ENCODE data around the gene HSPG2. TPM values are rescaled to one million over a fixed set of nuclear protein-coding genes. Genes with fewer than 3 reads are reported as not detected.

The HSPG2 gene
- total RNA-seq, 2 experiments from 2014 or later: 1.6 to 4.7 TPM

- CTCF ChIA-PET (ENCODE audit: unreplicated experiment): no interaction called here
- H2AFZ ChIP-seq (ENCODE audit: low read length): no peak overlapping the region
Measured at GRCh38 chr1:21904704-21905520, 32.2 kb downstream of the HSPG2 start.

GRCh38 chr1:21904454-21904703 lies 32.7 kb downstream of the HSPG2 start:
- Histone ChIP-seq H3K4me3 (ENCODE audit: low read depth, low read length, poor library complexity, severe bottlenecking) (no peak overlapping the region), H3K79me2 (ENCODE audit: insufficient read depth, low read depth, low read length) (no peaks in the 10 kb centered on the region), H3K27ac (ENCODE audit: low read depth, low read length, poor library complexity, severe bottlenecking) (no peak overlapping the region), H3K9me2 (ENCODE audit: insufficient read depth, low read length) (no peaks in the 10 kb centered on the region), H3K4me2 (ENCODE audit: low read length) (no peak overlapping the region), H3K4me1 (ENCODE audit: insufficient read depth, low read length, poor library complexity, severe bottlenecking) (no peaks in the 10 kb centered on the region), H4K20me1 (ENCODE audit: insufficient read depth, low read length) (no peaks in the 10 kb centered on the region), H3K9me3 (ENCODE audit: low read length) (no peaks in the 10 kb centered on the region), H3K36me3 (ENCODE audit: insufficient read depth, low read length) (no peaks in the 10 kb centered on the region), H2AFZ (ENCODE audit: low read length) (no peak overlapping the region)
- BruUV-seq (replicated peaks): no TSS peak
- TF ChIP-seq CTCF (conservative IDR thresholded peaks at IDR 0.05; ENCODE audit: low read length): no peak
- intact Hi-C loops (cut with micrococcal nuclease; ENCODE audit: unreplicated experiment): no loop called here
- CTCF ChIA-PET (ENCODE audit: unreplicated experiment): no interaction called here
- POLR2A ChIA-PET: no interaction called here
- no peak for DNase-seq (ENCODE audit: low spot score)

More at GRCh38 chr1:21904704-21905520, 32.2 kb downstream of the HSPG2 start:
- POLR2A ChIA-PET: no interaction called here
- Histone ChIP-seq H3K27ac (ENCODE audit: low read depth, low read length, poor library complexity, severe bottlenecking) (no peak overlapping the region), H3K4me3 (ENCODE audit: low read depth, low read length, poor library complexity, severe bottlenecking) (no peak overlapping the region), H3K36me3 (ENCODE audit: insufficient read depth, low read length) (no peaks in the 10 kb centered on the region), H3K9me2 (ENCODE audit: insufficient read depth, low read length) (no peaks in the 10 kb centered on the region), H3K9me3 (ENCODE audit: low read length) (no peaks in the 10 kb centered on the region), H4K20me1 (ENCODE audit: insufficient read depth, low read length) (no peaks in the 10 kb centered on the region), H3K79me2 (ENCODE audit: insufficient read depth, low read depth, low read length) (no peaks in the 10 kb centered on the region), H3K4me2 (ENCODE audit: low read length) (no peak overlapping the region), H3K4me1 (ENCODE audit: insufficient read depth, low read length, poor library complexity, severe bottlenecking) (no peaks in the 10 kb centered on the region)
- no TSS peak for BruUV-seq (replicated peaks)
- intact Hi-C loops (cut with micrococcal nuclease; ENCODE audit: unreplicated experiment): no loop called here
- TF ChIP-seq EZH2phosphoT487 (IDR thresholded peaks at IDR 0.05; ENCODE audit: borderline replicate concordance, low read depth, low read length) (no peak), CTCF (conservative IDR thresholded peaks at IDR 0.05; ENCODE audit: low read length) (no peak)
- DNase-seq (ENCODE audit: low spot score): no peak

- no peaks in the 10 kb centered on the region for H3K36me3 ChIP-seq (ENCODE audit: insufficient read depth, low read length)
- H3K27ac ChIP-seq (ENCODE audit: low read depth, low read length, poor library complexity, severe bottlenecking): no peak overlapping the region
- H3K79me2 ChIP-seq (ENCODE audit: insufficient read depth, low read depth, low read length): no peaks in the 10 kb centered on the region
- no peak overlapping the region for H3K4me3 ChIP-seq (ENCODE audit: low read depth, low read length, poor library complexity, severe bottlenecking)
- H3K4me1 ChIP-seq (ENCODE audit: insufficient read depth, low read length, poor library complexity, severe bottlenecking): no peaks in the 10 kb centered on the region
- no peaks in the 10 kb centered on the region for H3K9me2 ChIP-seq (ENCODE audit: insufficient read depth, low read length)
- ChIA-PET CTCF (ENCODE audit: unreplicated experiment) (no interaction called here), POLR2A (no interaction called here)
- H3K9me3 ChIP-seq (ENCODE audit: low read length): no peaks in the 10 kb centered on the region
- BruUV-seq (replicated peaks): no TSS peak
- no peak for DNase-seq (ENCODE audit: low spot score)
- no peak overlapping the region for H2AFZ ChIP-seq (ENCODE audit: low read length)
- intact Hi-C loops (cut with micrococcal nuclease; ENCODE audit: unreplicated experiment): no loop called here
- no peak overlapping the region for H3K4me2 ChIP-seq (ENCODE audit: low read length)
- TF ChIP-seq CTCF (conservative IDR thresholded peaks at IDR 0.05; ENCODE audit: low read length) (no peak), EZH2phosphoT487 (IDR thresholded peaks at IDR 0.05; ENCODE audit: borderline replicate concordance, low read depth, low read length) (no peak)
- H4K20me1 ChIP-seq (ENCODE audit: insufficient read depth, low read length): no peaks in the 10 kb centered on the region
Measured at GRCh38 chr1:21903638-21904453, 33.3 kb downstream of the HSPG2 start.
